CD4-positive, CD25-positive, alpha-beta regulatory T cell (primary cell): ENCODE measurements around the gene COMMD2. TPM values are rescaled to one million over a fixed set of nuclear protein-coding genes. Genes with fewer than 3 reads are reported as not detected.

Source experiments
- ATAC-seq, 2 donors: fragments of 150-1000 bp; cut with Tn5 transposase; one replicate each; pipeline ENCODE4 v1.10.0; 2021; ENCODE audit warnings: low read depth in 2 of 2, moderate number of reproducible peaks in 2 of 2, moderate library complexity in 1 of 2
- DNase-seq, 3 donors: peaks; one replicate each; pipeline versions ENCODE4 v3.0.0 to v3.0.0-alpha.2; 2012 to 2022; ENCODE audit warnings: mixed read lengths in 1 of 3
- H3K27ac ChIP-seq: one replicate; pipeline ENCODE4 v1.7.0; 2013; ENCODE audit warnings: mild to moderate bottlenecking, low read length; ENCODE audit not compliant: insufficient read depth, poor library complexity, severe bottlenecking
- H3K27me3 ChIP-seq: one replicate; pipeline ENCODE4 v1.7.0; 2013; ENCODE audit warnings: low read length; ENCODE audit not compliant: control insufficient read depth, insufficient read depth
- H3K36me3 ChIP-seq: one replicate; pipeline ENCODE4 v1.7.0; 2013; ENCODE audit warnings: mild to moderate bottlenecking, low read length, moderate library complexity; ENCODE audit not compliant: control insufficient read depth, insufficient read depth
- H3K4me1 ChIP-seq: 2 replicates; pipeline ENCODE4 v1.7.0; 2013; ENCODE audit warnings: mild to moderate bottlenecking, low read length; ENCODE audit not compliant: insufficient read depth, control insufficient read depth, poor library complexity, severe bottlenecking
- H3K4me3 ChIP-seq: one replicate; pipeline ENCODE4 v1.7.0; 2013; ENCODE audit warnings: low read depth, mild to moderate bottlenecking, low read length, moderate library complexity
- H3K9me3 ChIP-seq, 2 experiments: 1 replicate in 1 of 2; 2 replicates in 1 of 2; pipeline ENCODE4 v1.7.0; 2013; ENCODE audit warnings: low read length in 2 of 2, mild to moderate bottlenecking in 1 of 2, moderate library complexity in 1 of 2; ENCODE audit not compliant: control insufficient read depth in 2 of 2
- H3K27ac Mint-ChIP-seq, 3 donors: one replicate each; pipeline ENCODE4 v1.8.0; 2020 to 2022; ENCODE audit warnings: mild to moderate bottlenecking in 3 of 3, mixed read lengths in 3 of 3, moderate library complexity in 2 of 3
- H3K27me3 Mint-ChIP-seq: one replicate; pipeline ENCODE4 v1.8.0; 2022; ENCODE audit warnings: mild to moderate bottlenecking, mixed read lengths
- H3K36me3 Mint-ChIP-seq: one replicate; pipeline ENCODE4 v1.8.0; 2020; ENCODE audit warnings: mixed read lengths
- H3K4me1 Mint-ChIP-seq, 4 donors: one replicate each; pipeline ENCODE4 v1.8.0; 2020 to 2022; ENCODE audit warnings: mixed read lengths in 4 of 4, mild to moderate bottlenecking in 1 of 4
- H3K4me3 Mint-ChIP-seq, 4 donors: one replicate each; pipeline ENCODE4 v1.8.0; 2020 to 2022; ENCODE audit warnings: mild to moderate bottlenecking in 4 of 4, mixed read lengths in 4 of 4, moderate library complexity in 3 of 4
- H3K9me3 Mint-ChIP-seq, 7 donors: one replicate each; pipeline ENCODE4 v1.8.0; 2020 to 2022; ENCODE audit warnings: mixed read lengths in 7 of 7, mild to moderate bottlenecking in 3 of 7, moderate library complexity in 2 of 7
- polyA plus RNA-seq, 4 donors: library from polyadenylated mRNA; unstranded; fragments of 300-500 nt; fragmentation: Illumina TruSeq; gene quantifications; one replicate each; pipeline ENCODE4 v1.2.3, GENCODE V29; 2021
- total RNA-seq: library from RNA; stranded (reverse); gene quantifications from one replicate; pipeline ENCODE4 v1.2.3, GENCODE V29; 2022

Gene COMMD2
- total and polyA plus RNA-seq, 5 donors from 2014 or later, result 26.8 to 72.5 (median 69.3) TPM

DNA sequence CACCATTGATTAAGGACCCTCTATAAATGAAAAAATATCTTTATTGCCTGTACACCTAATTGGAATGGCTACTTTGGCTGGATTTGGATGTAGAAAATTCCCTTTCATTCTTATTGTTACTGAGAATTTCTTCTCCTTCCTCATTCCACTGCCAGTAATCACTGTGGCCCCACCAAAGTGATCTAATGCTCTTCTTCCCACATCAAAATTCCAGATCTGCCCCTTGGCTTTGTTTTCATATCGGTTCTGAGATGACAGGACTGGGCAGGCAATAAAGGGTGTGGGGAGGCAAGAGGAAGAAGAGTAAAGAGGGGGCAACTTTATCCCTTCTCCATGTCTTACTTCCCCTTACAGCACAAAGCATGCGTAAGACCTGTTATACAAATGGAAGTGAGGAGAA is 38.0 kb upstream of the COMMD2 start:
- H3K36me3 ChIP-seq, result no peaks in the 10 kb centered on the region
- H3K27ac ChIP-seq, result no peak overlapping the region
- peaks cover 53% of the 10 kb centered on the region for H3K27me3 Mint-ChIP-seq
- no peak overlapping the region for H3K27ac Mint-ChIP-seq
- peaks cover 0 to 3% (median 0%) of the 10 kb centered on the region in 7 donors for H3K9me3 Mint-ChIP-seq
- no peak overlapping the region for H3K4me3 Mint-ChIP-seq
- ATAC-seq (no peak), DNase-seq (no peak)
- H3K27me3 ChIP-seq, result peaks cover 27% of the 10 kb centered on the region
- no peaks in the 10 kb centered on the region for H3K4me1 ChIP-seq
- no peaks in the 10 kb centered on the region for H3K36me3 Mint-ChIP-seq
- no peaks in the 10 kb centered on the region for H3K9me3 ChIP-seq
- H3K4me1 Mint-ChIP-seq, result no peaks in the 10 kb centered on the region
- no peak overlapping the region for H3K4me3 ChIP-seq

DNA sequence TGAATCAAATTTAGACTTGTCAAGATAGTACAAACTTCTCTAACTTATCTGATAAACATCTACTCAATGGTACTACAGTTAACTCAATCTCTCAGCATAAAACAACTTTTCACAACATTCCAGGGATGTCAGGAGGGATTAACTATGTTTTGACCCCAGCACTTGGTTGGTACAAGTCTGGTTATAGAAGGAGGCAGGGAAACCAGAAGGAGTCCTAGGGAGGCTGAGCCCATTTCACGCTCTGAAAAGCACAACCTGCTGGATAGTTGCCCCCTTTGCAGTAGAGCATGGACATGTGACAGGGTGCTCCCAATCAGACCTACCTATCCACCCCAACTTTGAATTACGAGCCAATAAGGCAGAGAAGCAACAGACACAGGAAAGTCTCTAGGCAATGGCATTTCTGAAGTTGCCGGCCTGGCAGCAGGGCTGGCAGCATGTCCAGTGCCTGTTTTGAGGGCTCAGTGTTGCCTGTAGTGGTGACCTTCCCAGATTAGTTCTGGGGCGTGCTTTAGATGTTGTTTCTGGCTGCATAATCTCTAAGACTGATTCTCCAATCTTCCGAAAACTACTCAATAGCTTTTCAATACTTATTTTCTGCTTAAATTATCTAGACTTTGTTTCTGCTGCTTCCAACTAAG is 31.9 kb upstream of the COMMD2 start:
- Histone ChIP-seq H3K36me3 (no peaks in the 10 kb centered on the region), H3K4me3 (no peak overlapping the region), H3K27me3 (peaks cover 4% of the 10 kb centered on the region), H3K27ac (no peak overlapping the region), H3K4me1 (no peaks in the 10 kb centered on the region), H3K9me3 (no peaks in the 10 kb centered on the region)
- no peak overlapping the region for H3K27ac Mint-ChIP-seq
- no peak for ATAC-seq
- H3K36me3 Mint-ChIP-seq, result no peaks in the 10 kb centered on the region
- peaks cover 0 to 5% (median 0%) of the 10 kb centered on the region in 7 donors for H3K9me3 Mint-ChIP-seq
- H3K4me1 Mint-ChIP-seq, result no peaks in the 10 kb centered on the region
- H3K27me3 Mint-ChIP-seq, result peaks cover 46% of the 10 kb centered on the region
- DNase-seq, result no peak
- H3K4me3 Mint-ChIP-seq, result no peak overlapping the region

DNA sequence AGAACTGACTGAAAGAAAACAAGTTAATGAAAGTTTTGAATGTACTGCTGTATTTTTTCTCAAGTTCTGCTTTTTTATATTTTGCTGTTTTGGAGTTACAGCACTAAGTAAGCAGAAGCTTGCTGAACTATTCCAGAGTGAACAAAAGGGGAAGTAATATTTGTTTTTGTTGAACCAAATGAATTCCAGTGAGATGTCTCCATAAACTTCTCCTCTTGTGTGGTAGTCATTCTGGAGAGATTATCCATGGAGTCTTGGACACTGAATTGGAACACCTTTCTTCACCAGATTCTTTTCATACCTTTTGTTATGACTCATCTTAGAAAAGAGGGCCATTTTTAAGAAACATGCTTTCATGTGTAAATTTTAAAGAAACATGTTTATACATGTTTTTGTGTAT is 31.3 kb upstream of the COMMD2 start:
- Histone ChIP-seq H3K36me3 (no peaks in the 10 kb centered on the region), H3K27ac (no peak overlapping the region), H3K9me3 (no peaks in the 10 kb centered on the region), H3K4me3 (no peak overlapping the region), H3K27me3 (peaks cover 6% of the 10 kb centered on the region), H3K4me1 (no peaks in the 10 kb centered on the region)
- ATAC-seq (no peak), DNase-seq (no peak)
- Mint-ChIP-seq H3K27me3 (peaks cover 47% of the 10 kb centered on the region), H3K27ac (no peak overlapping the region), H3K36me3 (no peaks in the 10 kb centered on the region), H3K4me1 (no peaks in the 10 kb centered on the region), H3K4me3 (no peak overlapping the region), H3K9me3 (peaks cover 0 to 5% (median 0%) of the 10 kb centered on the region in 7 donors)

DNA sequence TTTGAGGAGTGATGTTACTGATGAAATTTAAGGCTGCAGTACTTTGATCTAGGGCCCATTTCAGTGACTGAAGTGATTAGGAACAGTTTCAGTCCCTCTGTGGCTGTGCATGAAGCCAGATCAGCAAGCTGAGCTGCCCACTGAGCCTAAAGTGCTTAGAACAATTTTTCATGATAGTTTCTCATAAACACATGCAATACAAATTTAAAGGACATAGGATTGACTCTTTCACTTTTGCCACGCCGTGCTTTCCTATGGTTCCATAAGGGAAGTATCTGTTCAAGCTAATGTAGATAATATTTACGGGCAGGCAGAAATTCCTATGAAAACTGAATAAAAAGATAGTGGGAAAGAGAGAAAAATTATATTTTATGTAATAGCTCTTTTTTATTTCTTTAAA is 29.5 kb upstream of the COMMD2 start:
- no peaks in the 10 kb centered on the region for H3K9me3 ChIP-seq
- H3K4me1 ChIP-seq, result no peaks in the 10 kb centered on the region
- no peak overlapping the region for H3K4me3 ChIP-seq
- Mint-ChIP-seq H3K27me3 (peaks cover 44% of the 10 kb centered on the region), H3K27ac (peak overlapping the region in 1 of 3 donors; percentile 22), H3K4me1 (no peaks in the 10 kb centered on the region), H3K36me3 (no peaks in the 10 kb centered on the region), H3K9me3 (peaks cover 0 to 5% (median 0%) of the 10 kb centered on the region in 7 donors), H3K4me3 (no peak overlapping the region)
- no peak for ATAC-seq
- peaks cover 5% of the 10 kb centered on the region for H3K27me3 ChIP-seq
- H3K36me3 ChIP-seq, result no peaks in the 10 kb centered on the region
- DNase-seq, result no peak
- H3K27ac ChIP-seq, result no peak overlapping the region

DNA sequence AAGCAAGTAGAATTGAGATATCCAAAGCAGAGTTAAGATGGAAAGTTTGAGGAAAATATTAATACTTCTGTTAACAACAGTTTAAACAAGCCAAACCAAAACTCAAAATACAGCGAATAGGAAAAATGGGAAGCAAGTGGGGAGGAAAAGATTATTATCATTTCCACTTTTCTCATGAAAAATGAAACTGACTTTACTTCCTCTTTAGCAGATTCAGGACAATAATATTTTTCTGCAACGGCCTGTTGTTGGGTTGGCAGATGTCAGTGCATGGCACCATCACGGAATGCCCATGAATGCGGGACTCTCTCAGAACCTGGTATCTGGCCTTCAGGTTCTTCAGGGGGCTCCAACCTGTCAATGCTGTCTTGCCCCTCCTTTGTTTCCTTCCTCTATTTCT is 28.9 kb upstream of the COMMD2 start:
- H3K9me3 ChIP-seq, result no peaks in the 10 kb centered on the region
- no peaks in the 10 kb centered on the region for H3K4me1 ChIP-seq
- ATAC-seq (no peak), DNase-seq (no peak)
- Mint-ChIP-seq H3K9me3 (peaks cover 0 to 2% (median 0%) of the 10 kb centered on the region in 7 donors), H3K4me1 (no peaks in the 10 kb centered on the region), H3K27me3 (peaks cover 39% of the 10 kb centered on the region), H3K36me3 (no peaks in the 10 kb centered on the region), H3K4me3 (no peak overlapping the region), H3K27ac (peak overlapping the region in 1 of 3 donors; percentile 22)
- no peak overlapping the region for H3K27ac ChIP-seq
- H3K27me3 ChIP-seq, result peaks cover 5% of the 10 kb centered on the region
- no peaks in the 10 kb centered on the region for H3K36me3 ChIP-seq
- H3K4me3 ChIP-seq, result no peak overlapping the region

DNA sequence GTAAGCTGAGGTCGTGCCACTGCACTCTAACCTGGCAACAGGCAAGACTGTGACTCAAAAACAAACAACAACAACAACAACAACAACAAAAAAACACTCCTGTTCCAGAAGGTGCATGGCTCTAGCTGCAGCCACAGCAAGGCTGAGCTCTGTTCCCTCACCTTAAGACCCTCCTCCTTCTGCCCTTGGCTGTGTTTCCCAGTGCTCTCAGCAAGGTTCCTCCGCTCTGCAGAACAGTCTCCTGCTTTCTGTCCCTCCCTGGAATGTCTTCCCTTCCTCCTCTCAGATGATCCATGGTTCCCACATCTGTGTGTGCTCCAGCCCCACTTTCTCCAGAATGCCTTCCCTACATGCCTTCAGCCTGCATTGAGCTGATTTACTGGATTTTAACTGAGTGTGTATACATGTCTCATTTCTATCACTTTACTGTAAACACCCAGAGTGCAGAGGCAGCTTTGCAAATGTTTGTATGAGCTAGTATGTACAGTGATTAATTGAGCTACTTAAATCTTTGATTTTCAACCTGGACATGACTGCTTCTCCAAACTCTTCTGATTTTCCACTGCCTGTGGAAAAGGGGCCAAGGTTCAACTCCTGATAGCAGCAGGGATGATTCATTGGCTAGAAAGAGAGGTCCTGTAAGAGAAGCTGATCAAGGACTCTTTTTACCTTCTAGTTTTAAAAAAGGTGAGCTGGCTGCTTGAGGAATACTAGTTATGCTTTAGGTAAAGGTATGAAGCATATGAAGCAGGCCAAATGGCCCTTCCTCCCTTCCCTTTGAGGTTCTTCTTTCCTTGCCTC is 25.3 kb upstream of the COMMD2 start:
- Histone ChIP-seq H3K4me1 (no peaks in the 10 kb centered on the region), H3K36me3 (no peaks in the 10 kb centered on the region), H3K27ac (no peak overlapping the region), H3K4me3 (no peak overlapping the region), H3K9me3 (no peaks in the 10 kb centered on the region), H3K27me3 (peaks cover 5% of the 10 kb centered on the region)
- Mint-ChIP-seq H3K27ac (no peak overlapping the region), H3K9me3 (peaks cover 0 to 2% (median 0%) of the 10 kb centered on the region in 7 donors), H3K27me3 (peaks cover 30% of the 10 kb centered on the region), H3K36me3 (no peaks in the 10 kb centered on the region), H3K4me1 (no peaks in the 10 kb centered on the region), H3K4me3 (no peak overlapping the region)
- no peak for ATAC-seq
- DNase-seq, result no peak

DNA sequence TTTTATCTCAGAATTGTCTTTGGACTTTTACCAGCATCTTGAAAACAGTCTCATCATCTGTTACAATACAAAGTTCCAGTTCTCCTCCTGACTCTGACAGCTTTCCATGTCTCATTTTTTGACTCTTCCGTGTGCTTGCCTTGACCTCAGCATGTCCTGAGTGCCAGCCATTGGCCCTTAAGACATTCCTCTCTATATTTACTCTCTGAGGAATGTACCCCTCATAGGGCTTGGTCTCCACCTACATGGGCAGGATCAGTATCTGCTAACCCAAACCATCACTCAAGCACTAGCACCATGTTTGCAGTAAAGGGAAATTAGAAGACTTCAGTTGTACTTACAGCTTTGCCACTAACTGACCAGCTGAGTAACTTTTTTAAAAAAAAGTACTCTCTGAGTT is 23.9 kb upstream of the COMMD2 start:
- no peak overlapping the region for H3K27ac Mint-ChIP-seq
- H3K27me3 ChIP-seq, result peaks cover 5% of the 10 kb centered on the region
- peaks cover 0 to 2% (median 0%) of the 10 kb centered on the region in 7 donors for H3K9me3 Mint-ChIP-seq
- peaks cover 29% of the 10 kb centered on the region for H3K27me3 Mint-ChIP-seq
- H3K4me3 ChIP-seq, result no peak overlapping the region
- H3K27ac ChIP-seq, result no peak overlapping the region
- no peaks in the 10 kb centered on the region for H3K36me3 ChIP-seq
- ATAC-seq, result no peak
- H3K36me3 Mint-ChIP-seq, result no peaks in the 10 kb centered on the region
- no peaks in the 10 kb centered on the region for H3K4me1 Mint-ChIP-seq
- no peaks in the 10 kb centered on the region for H3K9me3 ChIP-seq
- no peak for DNase-seq
- H3K4me3 Mint-ChIP-seq, result no peak overlapping the region
- H3K4me1 ChIP-seq, result no peaks in the 10 kb centered on the region

DNA sequence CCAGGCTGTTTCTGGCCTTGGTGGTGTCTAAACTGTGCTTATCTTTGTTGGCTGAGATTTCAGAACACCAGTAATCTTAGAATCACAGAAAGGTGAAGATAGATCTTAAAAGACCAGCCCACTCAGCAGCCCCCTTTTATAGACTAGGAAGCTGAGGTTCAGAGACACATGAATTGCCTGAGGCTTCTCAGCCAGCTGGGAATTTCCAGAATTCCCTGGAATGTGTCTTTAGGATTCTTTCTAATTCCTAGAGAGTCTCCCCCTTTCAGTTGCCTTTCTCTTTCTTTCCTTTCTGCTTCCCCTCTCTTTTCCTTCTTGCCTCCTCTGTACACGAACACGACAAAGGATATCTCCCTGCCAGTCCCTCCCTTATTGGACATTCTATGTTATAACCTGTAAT is 20.6 kb upstream of the COMMD2 start:
- Histone ChIP-seq H3K36me3 (no peaks in the 10 kb centered on the region), H3K9me3 (no peaks in the 10 kb centered on the region), H3K27me3 (peaks cover 3% of the 10 kb centered on the region), H3K4me3 (no peak overlapping the region), H3K4me1 (no peaks in the 10 kb centered on the region), H3K27ac (no peak overlapping the region)
- no peak for DNase-seq
- no peaks in the 10 kb centered on the region for H3K9me3 Mint-ChIP-seq
- no peaks in the 10 kb centered on the region for H3K4me1 Mint-ChIP-seq
- H3K4me3 Mint-ChIP-seq, result no peak overlapping the region
- H3K27me3 Mint-ChIP-seq, result peaks cover 39% of the 10 kb centered on the region
- no peaks in the 10 kb centered on the region for H3K36me3 Mint-ChIP-seq
- ATAC-seq, result no peak
- H3K27ac Mint-ChIP-seq, result no peak overlapping the region
